Breast epithelium (tissue), 4 donors: ENCODE data around the gene RUVBL2. TPM values are rescaled to one million over a fixed set of nuclear protein-coding genes. Genes with fewer than 3 reads are reported as not detected.
A peak's percentile ranks its signal among the peaks of the same experiment; 100 is the strongest.

Source experiments
- DNase-seq, 2 donors: peaks; one replicate each; pipeline ENCODE4 v3.0.0-alpha.2; 2019; ENCODE audit warnings: low spot score in 2 of 2
- H3K27ac ChIP-seq, 2 donors: fragments of 200-600 bp; sonication (generic) in 1 of 2; one replicate each; pipeline ENCODE4 v1.5.1; 2016 to 2019; ENCODE audit warnings: mild to moderate bottlenecking in 1 of 2
- H3K27me3 ChIP-seq, 2 donors: fragments of 200-600 bp; sonication (generic) in 1 of 2; one replicate each; pipeline versions ENCODE4 v1.5.1 to v1.6.0; 2017 to 2019; ENCODE audit warnings: control low read depth in 1 of 2, mild to moderate bottlenecking in 1 of 2
- H3K36me3 ChIP-seq: fragments of 200-600 bp; one replicate; pipeline ENCODE4 v1.5.1; 2019
- H3K4me1 ChIP-seq, 2 donors: fragments of 200-600 bp; sonication (generic); one replicate each; pipeline ENCODE4 v1.5.1; 2016 to 2019; ENCODE audit warnings: control low read depth in 1 of 2
- H3K4me3 ChIP-seq, 3 donors: fragments of 200-600 bp; sonication (generic); 1 replicate in 2 of 3; 2 replicates in 1 of 3; pipeline ENCODE4 v1.5.1; 2016 to 2019; ENCODE audit warnings: mild to moderate bottlenecking in 3 of 3, moderate library complexity in 2 of 3
- H3K9me3 ChIP-seq, 2 donors: fragments of 200-600 bp; sonication (generic) in 1 of 2; one replicate each; pipeline ENCODE4 v1.5.1; 2016 to 2019; ENCODE audit warnings: control low read depth in 1 of 2
- CTCF ChIP-seq, 3 donors: fragments of 450-650 bp; IDR thresholded peaks; one replicate each; pipeline ENCODE4 v1.5.1; 2016 to 2017; ENCODE audit warnings: antibody characterized with exemption in 3 of 3, mild to moderate bottlenecking in 3 of 3, moderate library complexity in 3 of 3
- POLR2A ChIP-seq: fragments of 450-650 bp; IDR thresholded peaks from one replicate; pipeline ENCODE4 v1.6.1; 2016; ENCODE audit warnings: antibody characterized with exemption, mild to moderate bottlenecking, moderate library complexity
- POLR2AphosphoS5 ChIP-seq, 3 donors: sonication (generic); formaldehyde crosslinking; IDR thresholded peaks; one replicate each; pipeline ENCODE4 v1.6.1; 2017; ENCODE audit warnings: antibody characterized with exemption in 3 of 3
- intact Hi-C: fragments of 100-400 bp; cut with DNase I; formaldehyde crosslinking; loops from one replicate; pipeline ENCODE4 v1.15.1; 2023; ENCODE audit warnings: low total_unique reads
- total RNA-seq, 3 donors: library from RNA; depleted of rRNA; stranded (reverse); fragments of >200 nt; gene quantifications; one replicate each; pipeline ENCODE4 v1.1.0, GENCODE V29; 2016

Gene RUVBL2
- total RNA-seq, 3 donors from 2014 or later, result 74.1 to 104 (median 84.0) TPM

- peaks cover 0 to 9% of the 10 kb centered on the region in 2 donors for H3K4me1 ChIP-seq
- no peaks in the 10 kb centered on the region for H3K27me3 ChIP-seq
- H3K36me3 ChIP-seq, result no peaks in the 10 kb centered on the region
- H3K9me3 ChIP-seq, result no peaks in the 10 kb centered on the region
- peak; percentile 75 to 94 (median 85) for TF ChIP-seq POLR2AphosphoS5 (IDR thresholded peaks at IDR 0.05)
- no peak for TF ChIP-seq POLR2A
- intact Hi-C loops, result loop anchor here (1.0 kb wide), 1 partner anchor 17 kb away; no protein-coding TSS in a partner anchor
- peak within 1 kb of the TSS; percentile 71 to 80 for H3K27ac ChIP-seq
- DNase-seq, result peak; percentile 91 to 96
- peak within 1 kb of the TSS; percentile 69 to 96 (median 83) for H3K4me3 ChIP-seq
Measured at GRCh38 chr19:48954595-48955307, 38.9 kb upstream of the RUVBL2 start, which contains the start of gene BAX. BAX (plus strand) TSS chr19:48954875; CDS start chr19:48954929, 54 bp downstream.

GRCh38 chr19:48955308-48955958 is 38.3 kb upstream of the RUVBL2 start:
- TF ChIP-seq POLR2AphosphoS5 (IDR thresholded peaks at IDR 0.05) (no peak), POLR2A (no peak), CTCF (IDR thresholded peaks at IDR 0.05) (no peak)
- intact Hi-C loops, result no loop called here

GRCh38 chr19:48958006-48958405 is 35.7 kb upstream of the RUVBL2 start:
- no peak overlapping the region for H3K27ac ChIP-seq
- intact Hi-C loops, result no loop called here
- DNase-seq, result no peak
- H3K4me3 ChIP-seq, result no peak overlapping the region
- H3K36me3 ChIP-seq, result no peaks in the 10 kb centered on the region
- H3K9me3 ChIP-seq, result no peaks in the 10 kb centered on the region
- peaks cover 0 to 9% of the 10 kb centered on the region in 2 donors for H3K4me1 ChIP-seq
- no peaks in the 10 kb centered on the region for H3K27me3 ChIP-seq
- no peak for TF ChIP-seq POLR2A
- no peak for TF ChIP-seq POLR2AphosphoS5 (IDR thresholded peaks at IDR 0.05)
- no peak for TF ChIP-seq CTCF (IDR thresholded peaks at IDR 0.05)

More at GRCh38 chr19:48955308-48955958, 38.3 kb upstream of the RUVBL2 start:
- no peaks in the 10 kb centered on the region for H3K36me3 ChIP-seq
- H3K4me3 ChIP-seq, result peak overlapping the region; percentile 69 to 96 (median 83)
- DNase-seq, result no peak
- H3K27ac ChIP-seq, result peak overlapping the region; percentile 71 to 80
- H3K27me3 ChIP-seq, result no peaks in the 10 kb centered on the region
- no peaks in the 10 kb centered on the region for H3K9me3 ChIP-seq
- H3K4me1 ChIP-seq, result peaks cover 0 to 9% of the 10 kb centered on the region in 2 donors

GRCh38 chr19:48959341-48960239 is 34.1 kb upstream of the RUVBL2 start:
- intact Hi-C loops, result no loop called here
- no peak overlapping the region for H3K4me3 ChIP-seq
- H3K36me3 ChIP-seq, result no peaks in the 10 kb centered on the region
- H3K27me3 ChIP-seq, result no peaks in the 10 kb centered on the region
- DNase-seq, result no peak
- no peak for TF ChIP-seq POLR2AphosphoS5 (IDR thresholded peaks at IDR 0.05)
- TF ChIP-seq CTCF (IDR thresholded peaks at IDR 0.05), result no peak
- no peak for TF ChIP-seq POLR2A
- H3K9me3 ChIP-seq, result no peaks in the 10 kb centered on the region
- H3K4me1 ChIP-seq, result peaks cover 0 to 9% of the 10 kb centered on the region in 2 donors
- no peak overlapping the region for H3K27ac ChIP-seq

- Histone ChIP-seq H3K4me3 (no peak overlapping the region), H3K4me1 (peaks cover 0 to 1% of the 10 kb centered on the region in 2 donors), H3K9me3 (no peaks in the 10 kb centered on the region), H3K27ac (peak overlapping the region; percentile 8 to 93), H3K36me3 (no peaks in the 10 kb centered on the region), H3K27me3 (no peaks in the 10 kb centered on the region)
- DNase-seq, result no peak
- TF ChIP-seq CTCF (IDR thresholded peaks at IDR 0.05) (no peak), POLR2AphosphoS5 (IDR thresholded peaks at IDR 0.05) (no peak), POLR2A (no peak)
- intact Hi-C loops, result no loop called here
Measured at GRCh38 chr19:48961051-48961649, 32.5 kb upstream of the RUVBL2 start.
